Esophagus muscularis mucosa (tissue), 3 donors: ENCODE data around the gene PIGBOS1.

ENCODE experiments used
- POLR2AphosphoS5 ChIP-seq, 2 donors: sonication (generic); formaldehyde crosslinking; IDR thresholded peaks; one replicate each; pipeline ENCODE4 v1.6.1; 2017; ENCODE audit warnings: antibody characterized with exemption in 2 of 2
- TF ChIP-seq, protein P1 (sequence below), 3 experiments: fragments of 200-600 bp in 2 of 3; fragments of 450-650 bp in 1 of 3; sonication (generic) in 2 of 3; IDR thresholded peaks; one replicate each; pipeline ENCODE4 v1.5.1; 2017 to 2019; ENCODE audit warnings: antibody characterized with exemption in 3 of 3, mild to moderate bottlenecking in 2 of 3, moderate library complexity in 1 of 3

DNA sequence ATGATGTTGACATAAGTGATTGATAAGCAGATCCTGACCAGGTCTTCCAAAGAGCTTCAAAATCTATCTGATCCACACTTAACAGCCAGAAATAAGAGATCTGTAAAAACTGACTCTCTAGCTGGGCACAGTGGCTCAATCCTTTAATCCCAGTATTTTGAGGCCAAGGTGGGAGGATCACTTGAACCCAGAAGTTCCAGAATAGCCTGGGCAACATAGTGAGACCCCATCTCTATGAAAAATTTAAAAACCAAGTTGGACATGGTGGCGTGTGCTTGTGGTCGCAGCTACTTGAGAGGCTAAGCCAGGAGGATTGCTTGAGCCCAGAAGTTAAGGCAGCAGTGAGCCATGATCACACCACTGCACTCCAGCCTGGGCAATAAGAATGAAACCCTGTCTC, 43.7 kb upstream of the PIGBOS1 start:
- TF ChIP-seq, protein P1, sequence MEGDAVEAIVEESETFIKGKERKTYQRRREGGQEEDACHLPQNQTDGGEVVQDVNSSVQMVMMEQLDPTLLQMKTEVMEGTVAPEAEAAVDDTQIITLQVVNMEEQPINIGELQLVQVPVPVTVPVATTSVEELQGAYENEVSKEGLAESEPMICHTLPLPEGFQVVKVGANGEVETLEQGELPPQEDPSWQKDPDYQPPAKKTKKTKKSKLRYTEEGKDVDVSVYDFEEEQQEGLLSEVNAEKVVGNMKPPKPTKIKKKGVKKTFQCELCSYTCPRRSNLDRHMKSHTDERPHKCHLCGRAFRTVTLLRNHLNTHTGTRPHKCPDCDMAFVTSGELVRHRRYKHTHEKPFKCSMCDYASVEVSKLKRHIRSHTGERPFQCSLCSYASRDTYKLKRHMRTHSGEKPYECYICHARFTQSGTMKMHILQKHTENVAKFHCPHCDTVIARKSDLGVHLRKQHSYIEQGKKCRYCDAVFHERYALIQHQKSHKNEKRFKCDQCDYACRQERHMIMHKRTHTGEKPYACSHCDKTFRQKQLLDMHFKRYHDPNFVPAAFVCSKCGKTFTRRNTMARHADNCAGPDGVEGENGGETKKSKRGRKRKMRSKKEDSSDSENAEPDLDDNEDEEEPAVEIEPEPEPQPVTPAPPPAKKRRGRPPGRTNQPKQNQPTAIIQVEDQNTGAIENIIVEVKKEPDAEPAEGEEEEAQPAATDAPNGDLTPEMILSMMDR (IDR thresholded peaks at IDR 0.05) = no peak
- TF ChIP-seq POLR2AphosphoS5 (IDR thresholded peaks at IDR 0.05) = no peak
